ENCODE measurements around the gene CAAP1. TPM values are rescaled to one million over a fixed set of nuclear protein-coding genes. Genes with fewer than 3 reads are reported as not detected.
A peak's percentile ranks its signal among the peaks of the same experiment; 100 is the strongest.

The CAAP1 gene
- total and polyA plus RNA-seq, 8 donors, result 3.7 to 11.6 (median 7.8) TPM

DNA sequence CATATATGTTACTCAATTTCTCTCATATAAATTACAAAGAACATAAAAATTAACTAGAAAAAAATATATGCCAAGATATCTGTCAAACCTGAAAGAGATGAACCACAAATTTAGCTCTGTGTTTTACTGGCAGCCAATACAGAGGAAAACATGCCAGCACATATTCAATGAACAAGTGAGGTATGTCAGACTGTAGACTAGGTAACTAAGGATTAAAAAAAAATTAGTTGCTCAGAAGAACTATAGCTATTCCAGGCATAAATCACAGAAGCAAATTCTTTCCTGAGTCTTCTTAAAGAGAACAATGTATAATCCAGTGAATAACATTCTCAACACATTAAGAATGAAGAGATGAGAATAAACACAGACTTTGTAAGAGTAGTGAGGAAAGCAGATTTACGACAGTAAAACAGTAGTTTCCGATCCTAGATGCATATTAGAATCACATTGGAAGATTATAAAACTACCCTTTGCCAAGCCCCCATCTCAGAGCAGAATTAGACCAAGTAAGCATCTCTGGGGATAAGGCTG is 20.6 kb upstream of the CAAP1 start:
- intact Hi-C loops (cut with DNase I), result no loop called here

DNA sequence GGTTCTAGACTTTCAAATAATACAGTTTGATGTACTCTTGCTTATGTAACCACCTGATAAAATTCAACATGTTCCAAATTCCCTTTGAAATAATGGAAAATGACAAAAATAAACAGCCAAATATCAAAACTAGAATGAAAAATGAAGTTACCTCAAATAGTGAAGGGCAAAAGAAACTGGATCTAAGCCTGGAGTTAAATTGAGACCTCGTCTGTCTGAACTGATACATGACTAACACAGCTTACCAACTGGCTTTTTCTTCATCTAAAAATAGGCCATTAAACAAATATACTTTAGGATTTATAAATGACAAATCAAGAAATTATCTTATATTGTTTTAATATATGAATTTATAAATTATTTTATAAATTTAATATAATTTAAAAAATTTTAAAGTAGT is 12.1 kb upstream of the CAAP1 start:
- WGBS, 2 donors, result 59 to 67% methylated on average over 1 of the region's 1 CpG
- Histone ChIP-seq H3K4me3 (no peak overlapping the region), H3K36me3 (peaks cover 0 to 11% (median 7%) of the 10 kb centered on the region in 3 donors), H3K9me3 (no peaks in the 10 kb centered on the region), H3K27me3 (no peaks in the 10 kb centered on the region), H3K27ac (no peak overlapping the region), H3K4me1 (no peaks in the 10 kb centered on the region)
- DNase-seq, result no peak
- FAIRE-seq, result no peak
- intact Hi-C loops (cut with DNase I), result no loop called here
- TF ChIP-seq, protein P1, sequence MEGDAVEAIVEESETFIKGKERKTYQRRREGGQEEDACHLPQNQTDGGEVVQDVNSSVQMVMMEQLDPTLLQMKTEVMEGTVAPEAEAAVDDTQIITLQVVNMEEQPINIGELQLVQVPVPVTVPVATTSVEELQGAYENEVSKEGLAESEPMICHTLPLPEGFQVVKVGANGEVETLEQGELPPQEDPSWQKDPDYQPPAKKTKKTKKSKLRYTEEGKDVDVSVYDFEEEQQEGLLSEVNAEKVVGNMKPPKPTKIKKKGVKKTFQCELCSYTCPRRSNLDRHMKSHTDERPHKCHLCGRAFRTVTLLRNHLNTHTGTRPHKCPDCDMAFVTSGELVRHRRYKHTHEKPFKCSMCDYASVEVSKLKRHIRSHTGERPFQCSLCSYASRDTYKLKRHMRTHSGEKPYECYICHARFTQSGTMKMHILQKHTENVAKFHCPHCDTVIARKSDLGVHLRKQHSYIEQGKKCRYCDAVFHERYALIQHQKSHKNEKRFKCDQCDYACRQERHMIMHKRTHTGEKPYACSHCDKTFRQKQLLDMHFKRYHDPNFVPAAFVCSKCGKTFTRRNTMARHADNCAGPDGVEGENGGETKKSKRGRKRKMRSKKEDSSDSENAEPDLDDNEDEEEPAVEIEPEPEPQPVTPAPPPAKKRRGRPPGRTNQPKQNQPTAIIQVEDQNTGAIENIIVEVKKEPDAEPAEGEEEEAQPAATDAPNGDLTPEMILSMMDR (IDR thresholded peaks at IDR 0.05), result no peak
- ATAC-seq, result no peak

More for the DNA sequence above, 20.6 kb upstream of the CAAP1 start:
- H3K36me3 ChIP-seq, result peaks cover 0 to 26% (median 0%) of the 10 kb centered on the region in 3 donors
- H3K27ac ChIP-seq, result no peak overlapping the region
- ATAC-seq (no peak), DNase-seq (no peak), FAIRE-seq (no peak)
- no peaks in the 10 kb centered on the region for H3K9me3 ChIP-seq
- WGBS, 2 donors, result 96 to 97% methylated on average over 2 of the region's 2 CpGs
- no peaks in the 10 kb centered on the region for H3K27me3 ChIP-seq
- H3K4me1 ChIP-seq, result no peaks in the 10 kb centered on the region
- TF ChIP-seq, protein P1 (IDR thresholded peaks at IDR 0.05), result no peak
- no peak overlapping the region for H3K4me3 ChIP-seq

DNA sequence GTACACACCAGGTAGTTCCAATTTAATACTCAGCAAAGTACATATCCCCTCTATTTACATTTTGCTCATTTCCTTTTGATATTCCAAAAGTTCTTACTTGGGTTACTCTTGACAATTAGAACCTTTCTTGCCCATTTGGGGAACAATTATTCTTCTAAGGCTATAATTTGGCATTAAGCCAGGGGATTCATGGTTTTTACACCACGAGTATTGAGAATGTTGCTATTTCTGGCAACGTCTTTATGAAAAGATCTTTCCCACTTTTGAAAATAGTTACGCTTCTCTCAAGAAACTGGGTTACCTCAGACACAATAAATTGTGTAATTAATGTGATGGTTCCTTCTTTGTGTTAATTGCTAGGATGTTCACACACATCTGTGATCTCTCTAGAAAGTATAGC is 11.5 kb upstream of the CAAP1 start:
- ATAC-seq (no peak), DNase-seq (no peak), FAIRE-seq (no peak)
- Histone ChIP-seq H3K27ac (no peak overlapping the region), H3K36me3 (peaks cover 0 to 11% (median 7%) of the 10 kb centered on the region in 3 donors), H3K9me3 (no peaks in the 10 kb centered on the region), H3K27me3 (no peaks in the 10 kb centered on the region), H3K4me3 (no peak overlapping the region), H3K4me1 (no peaks in the 10 kb centered on the region)
- whole genome bisulfite sequencing, 2 donors, result 80 to 87% methylated on average over 3 of the region's 3 CpGs
- intact Hi-C loops (cut with DNase I), result no loop called here
- TF ChIP-seq, protein P1 (IDR thresholded peaks at IDR 0.05), result no peak

DNA sequence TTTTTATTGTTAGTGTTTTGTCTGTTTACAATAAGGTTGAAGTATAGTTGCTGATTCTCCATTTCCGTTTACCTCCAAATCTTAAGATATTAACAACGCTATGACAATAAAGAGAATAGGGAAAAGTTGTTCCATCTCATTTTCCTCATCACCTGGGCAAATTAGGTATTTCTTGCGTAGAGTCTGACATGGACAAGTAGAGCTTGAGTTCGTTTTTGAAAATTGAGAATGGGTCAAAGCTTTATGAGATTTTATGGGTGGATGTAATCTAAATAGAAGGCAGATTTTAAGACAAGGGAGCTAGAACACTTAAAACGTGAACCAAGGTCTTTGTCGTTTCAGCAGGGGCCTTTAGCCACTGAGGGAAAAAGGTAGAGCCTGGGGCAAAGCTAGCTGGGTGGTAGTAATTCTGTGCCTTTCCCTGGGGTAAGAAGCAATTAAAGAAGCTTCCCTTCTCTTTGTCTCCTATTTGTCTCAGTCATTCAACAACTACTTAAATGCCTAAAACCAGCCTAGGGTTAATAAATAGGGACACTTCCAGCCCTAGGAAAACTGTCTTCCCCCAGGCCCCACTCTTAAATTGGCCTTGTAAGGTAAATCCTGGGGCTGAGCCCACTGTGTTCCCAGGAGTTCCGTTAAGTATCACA is 551 bp upstream of the CAAP1 start:
- Histone ChIP-seq H3K4me1 (peaks cover 13 to 17% (median 15%) of the 10 kb centered on the region in 3 donors), H3K27me3 (no peaks in the 10 kb centered on the region), H3K36me3 (no peaks in the 10 kb centered on the region), H3K4me3 (peak overlapping the region; percentile 86 to 98 (median 94)), H3K27ac (peak overlapping the region; percentile 98 to 100 (median 100)), H3K9me3 (no peaks in the 10 kb centered on the region)
- intact Hi-C loops (cut with DNase I), result no loop called here
- 8 to 9% methylated on average over 7 of the region's 7 CpGs for WGBS, 2 donors
- TF ChIP-seq, protein P1 (IDR thresholded peaks at IDR 0.05), result no peak
- ATAC-seq (no peak), FAIRE-seq (peak; percentile 45), DNase-seq (no peak)

DNA sequence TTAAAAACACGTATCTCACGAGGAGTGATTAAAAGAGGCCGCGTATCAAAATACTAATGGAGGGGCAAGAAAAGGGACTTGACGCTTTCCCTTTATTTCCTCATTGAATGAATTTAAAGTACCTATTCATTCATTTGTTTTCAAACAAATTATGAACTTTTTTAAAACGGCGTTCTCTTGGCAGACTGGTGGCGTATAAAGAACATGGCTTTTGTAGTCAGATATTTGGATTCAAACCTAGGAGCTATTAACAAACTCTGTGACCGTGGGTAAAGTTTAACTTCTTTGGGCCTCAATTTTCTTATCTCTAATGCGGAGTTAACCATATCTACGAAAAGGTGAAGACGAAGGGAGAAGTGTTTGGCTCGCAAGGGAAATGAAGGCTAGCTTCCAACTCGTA is 876 bp downstream of the CAAP1 start:
- 0% methylated on average over 14 of the region's 14 CpGs for WGBS, 2 donors
- H3K27me3 ChIP-seq, result no peaks in the 10 kb centered on the region
- peak overlapping the region; percentile 98 to 100 (median 100) for H3K27ac ChIP-seq
- no peaks in the 10 kb centered on the region for H3K36me3 ChIP-seq
- FAIRE-seq (no peak), ATAC-seq (peak in 2 of 4 donors; percentile 2 to 4), DNase-seq (no peak)
- peaks cover 13 to 23% (median 19%) of the 10 kb centered on the region in 3 donors for H3K4me1 ChIP-seq
- TF ChIP-seq, protein P1 (IDR thresholded peaks at IDR 0.05), result no peak
- intact Hi-C loops (cut with DNase I), result no loop called here
- H3K9me3 ChIP-seq, result no peaks in the 10 kb centered on the region
- H3K4me3 ChIP-seq, result peak overlapping the region; percentile 86 to 98 (median 94)

Measured in pancreas (tissue), 10 donors.